Bronchial epithelial cell (primary cell): ENCODE results near the gene PLXNA4. TPM values are rescaled to one million over a fixed set of nuclear protein-coding genes. Genes with fewer than 3 reads are reported as not detected.
A peak's percentile ranks its signal among the peaks of the same experiment; 100 is the strongest.

Source experiments
- DNase-seq: peaks from one replicate; pipeline ENCODE4 v3.0.0-alpha.2; 2010; ENCODE audit warnings: low read depth
- FAIRE-seq: peaks from 2 replicates; lab custom pipeline; 2011; peaks lifted over from hg19 to GRCh38; lab: Jason Lieb, UNC
- H3K27me3 ChIP-seq: 2 replicates; pipeline ENCODE4 v1.5.1; 2011; ENCODE audit warnings: low read length; ENCODE audit not compliant: control insufficient read depth, insufficient read depth
- H3K36me3 ChIP-seq: 2 replicates; pipeline ENCODE4 v1.5.1; 2011; ENCODE audit warnings: low read length; ENCODE audit not compliant: control insufficient read depth, insufficient read depth
- H3K4me3 ChIP-seq: 2 replicates; pipeline ENCODE4 v1.5.1; 2011; ENCODE audit warnings: mild to moderate bottlenecking, low read depth, low read length, control low read depth
- CTCF ChIP-seq: IDR thresholded peaks from 2 replicates; pipeline ENCODE4 v1.5.1; 2011; ENCODE audit warnings: mild to moderate bottlenecking, moderate library complexity, low read length, control low read depth, inconsistent platforms; ENCODE audit not compliant: insufficient read depth, severe bottlenecking
- total RNA-seq: library from RNA; depleted of rRNA; stranded (reverse); fragments of >200 nt; gene quantifications from 2 replicates; pipeline ENCODE4 v1.2.1, GENCODE V29; 2014

PLXNA4 gene
- total RNA-seq, 1 donor from 2014 or later: under 0.01 TPM

- FAIRE-seq (no peak), DNase-seq (no peak)
- Histone ChIP-seq H3K27me3 (peaks cover 2% of the 10 kb centered on the region), H3K4me3 (no peak overlapping the region), H3K36me3 (no peaks in the 10 kb centered on the region)
- no peak for TF ChIP-seq CTCF
Measured at GRCh38 chr7:132125872-132126595, 450.2 kb downstream of the PLXNA4 start.

GRCh38 chr7:132125096-132125495, 451.2 kb downstream of the PLXNA4 start:
- no peak for TF ChIP-seq CTCF
- H3K36me3 ChIP-seq: no peaks in the 10 kb centered on the region
- H3K27me3 ChIP-seq: peaks cover 2% of the 10 kb centered on the region
- peak; percentile 45 for DNase-seq
- FAIRE-seq: no peak
- H3K4me3 ChIP-seq: no peak overlapping the region

GRCh38 chr7:132124575-132124974, 451.7 kb downstream of the PLXNA4 start:
- H3K36me3 ChIP-seq: no peaks in the 10 kb centered on the region
- peaks cover 2% of the 10 kb centered on the region for H3K27me3 ChIP-seq
- no peak for FAIRE-seq
- no peak overlapping the region for H3K4me3 ChIP-seq
- TF ChIP-seq CTCF: no peak
- DNase-seq: peak; percentile 17

- FAIRE-seq (no peak), DNase-seq (no peak)
- Histone ChIP-seq H3K4me3 (no peak overlapping the region), H3K27me3 (peaks cover 2% of the 10 kb centered on the region), H3K36me3 (no peaks in the 10 kb centered on the region)
- no peak for TF ChIP-seq CTCF
Measured at GRCh38 chr7:132123773-132124172, 452.5 kb downstream of the PLXNA4 start.

GRCh38 chr7:132122901-132123300, 453.4 kb downstream of the PLXNA4 start:
- FAIRE-seq (no peak), DNase-seq (no peak)
- TF ChIP-seq CTCF: no peak
- H3K27me3 ChIP-seq: peaks cover 2% of the 10 kb centered on the region
- H3K36me3 ChIP-seq: no peaks in the 10 kb centered on the region
- no peak overlapping the region for H3K4me3 ChIP-seq

- no peak overlapping the region for H3K4me3 ChIP-seq
- peaks cover 2% of the 10 kb centered on the region for H3K27me3 ChIP-seq
- no peak for DNase-seq
- no peaks in the 10 kb centered on the region for H3K36me3 ChIP-seq
- no peak for FAIRE-seq
- no peak for TF ChIP-seq CTCF
Measured at GRCh38 chr7:132121987-132122386, 454.3 kb downstream of the PLXNA4 start.
